Activated naive CD4-positive, alpha-beta T cell treated with anti-CD3 and anti-CD28 coated beads, Interleukin-2, amount 50 U/mL, for 16 hours (primary cell): ENCODE data around the gene RSAD1.
"Not testable (repeated sequence)": the region's sequence is repeated elsewhere in the genome, so short reads cannot be mapped to it uniquely, and the experiment has no call there.

Experiments used
- DNase-seq: peaks from one replicate; pipeline ENCODE4 v3.0.0-alpha.2; 2020

RSAD1 gene

DNA sequence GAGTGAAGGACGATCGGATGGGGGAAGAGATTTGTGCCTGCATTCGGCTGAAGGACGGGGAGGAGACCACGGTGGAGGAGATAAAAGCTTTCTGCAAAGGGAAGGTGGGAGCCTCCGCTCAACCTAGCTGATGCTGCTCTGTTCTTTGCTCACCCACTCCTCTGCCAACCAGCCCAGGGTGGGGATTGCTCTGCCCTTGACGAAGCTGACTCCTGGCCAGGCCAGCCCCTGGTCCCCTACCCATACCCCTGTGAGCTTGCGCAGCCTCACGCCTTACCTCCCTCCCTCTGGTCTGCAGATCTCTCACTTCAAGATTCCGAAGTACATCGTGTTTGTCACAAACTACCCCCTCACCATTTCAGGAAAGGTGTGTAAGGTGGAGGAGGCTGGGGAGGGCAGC, 4.8 kb upstream of the RSAD1 start:
- DNase-seq: no peak

DNA sequence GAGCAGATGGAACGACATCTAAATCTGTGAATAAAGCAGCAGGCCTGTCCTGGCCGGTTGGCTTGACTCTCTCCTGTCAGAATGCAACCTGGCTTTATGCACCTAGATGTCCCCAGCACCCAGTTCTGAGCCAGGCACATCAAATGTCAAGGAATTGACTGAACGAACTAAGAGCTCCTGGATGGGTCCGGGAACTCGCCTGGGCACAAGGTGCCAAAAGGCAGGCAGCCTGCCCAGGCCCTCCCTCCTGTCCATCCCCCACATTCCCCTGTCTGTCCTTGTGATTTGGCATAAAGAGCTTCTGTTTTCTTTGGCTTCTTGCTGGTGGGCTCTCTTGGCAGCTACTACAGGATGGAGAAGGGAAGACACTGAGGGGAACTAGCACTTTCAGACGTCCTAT, 4.1 kb upstream of the RSAD1 start:
- no peak for DNase-seq

DNA sequence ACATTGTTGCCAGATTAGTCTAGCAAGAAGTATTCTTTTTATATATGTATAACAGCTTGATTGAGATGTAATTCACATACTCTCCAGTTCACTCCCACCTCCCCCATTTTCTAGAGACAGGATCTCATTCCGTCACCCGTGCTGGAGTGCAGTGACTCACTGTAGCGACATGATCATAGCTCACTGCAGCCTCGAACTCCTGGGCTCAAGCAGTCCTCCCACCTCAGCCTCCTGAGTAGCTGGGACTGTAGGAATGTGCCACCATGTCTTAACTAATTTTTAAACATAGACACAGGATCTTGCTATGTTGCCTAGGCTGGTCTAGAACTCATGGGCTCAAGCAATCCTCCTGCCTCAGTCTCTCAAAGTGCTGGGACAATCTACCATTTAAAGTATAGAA, 3.3 kb upstream of the RSAD1 start:
- no peak for DNase-seq

DNA sequence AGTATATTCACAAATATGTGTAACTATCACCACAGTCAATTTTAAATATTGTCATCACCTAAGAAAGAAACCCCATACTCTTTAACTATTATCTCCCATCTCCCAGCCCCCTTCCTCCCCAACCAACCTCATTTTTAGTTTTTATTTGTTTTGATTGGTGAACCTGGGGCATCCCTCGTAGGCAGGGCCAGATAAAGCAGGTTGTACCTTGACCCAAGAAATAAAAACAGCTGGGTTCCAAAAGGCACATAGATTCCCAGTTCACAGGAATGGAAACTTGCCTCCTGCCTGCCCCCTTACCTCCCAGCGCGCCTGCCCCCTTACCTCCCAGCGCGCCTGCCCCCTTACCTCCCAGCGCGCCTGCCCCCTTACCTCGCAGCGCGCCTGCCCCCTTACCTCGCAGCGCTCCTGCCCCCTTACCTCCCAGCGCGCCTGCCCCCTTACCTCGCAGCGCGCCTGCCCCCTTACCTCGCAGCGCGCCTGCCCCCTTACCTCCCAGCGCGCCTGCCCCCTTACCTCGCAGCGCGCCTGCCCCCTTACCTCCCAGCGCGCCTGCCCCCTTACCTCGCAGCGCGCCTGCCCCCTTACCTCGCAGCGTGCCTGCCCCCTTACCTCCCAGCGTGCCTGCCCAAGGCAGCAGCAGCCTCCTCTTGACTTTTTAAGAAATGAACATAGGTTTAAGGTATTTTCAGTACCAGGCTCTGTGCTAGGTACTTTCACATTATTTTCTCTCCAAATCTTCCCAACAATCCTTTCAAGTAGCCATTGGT, 2.7 kb upstream of the RSAD1 start:
- not testable (repeated sequence) for DNase-seq

DNA sequence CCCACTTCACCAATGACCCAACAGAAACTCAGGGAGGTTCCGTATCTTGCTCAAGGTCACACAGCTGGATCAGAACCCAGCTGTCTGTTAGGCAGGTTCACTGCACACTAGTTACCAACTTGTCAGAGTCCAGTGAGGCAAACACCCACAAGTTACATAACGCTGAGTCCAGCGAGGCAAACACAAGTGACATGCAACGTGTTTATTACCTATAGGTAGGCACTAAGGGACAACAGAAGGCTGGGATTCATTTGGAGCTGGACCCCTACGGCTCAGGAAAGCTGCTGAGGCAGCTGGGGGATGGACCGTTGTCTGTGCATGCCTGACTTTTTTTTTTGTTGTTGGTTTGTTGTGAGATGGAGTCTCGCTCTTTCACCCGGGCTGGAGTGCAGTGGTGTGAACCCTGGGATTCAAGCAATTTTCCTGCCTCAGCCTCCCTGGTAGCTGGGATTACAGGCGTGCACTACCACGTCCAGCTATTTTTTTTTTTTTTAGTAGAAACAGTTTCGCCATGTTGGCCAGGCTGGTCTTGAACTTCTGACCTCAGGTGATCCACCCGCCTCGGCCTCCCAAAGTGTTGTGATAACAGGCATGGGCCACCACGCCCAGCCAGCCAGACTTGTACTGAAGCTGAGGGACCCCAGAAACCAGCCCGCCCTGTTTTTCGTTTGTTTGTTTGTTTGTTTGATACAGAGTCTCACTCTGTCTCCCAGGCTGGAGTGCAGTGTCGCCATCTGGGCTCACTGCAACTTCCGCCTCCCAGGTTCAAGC, 1.9 kb upstream of the RSAD1 start:
- DNase-seq: no peak

DNA sequence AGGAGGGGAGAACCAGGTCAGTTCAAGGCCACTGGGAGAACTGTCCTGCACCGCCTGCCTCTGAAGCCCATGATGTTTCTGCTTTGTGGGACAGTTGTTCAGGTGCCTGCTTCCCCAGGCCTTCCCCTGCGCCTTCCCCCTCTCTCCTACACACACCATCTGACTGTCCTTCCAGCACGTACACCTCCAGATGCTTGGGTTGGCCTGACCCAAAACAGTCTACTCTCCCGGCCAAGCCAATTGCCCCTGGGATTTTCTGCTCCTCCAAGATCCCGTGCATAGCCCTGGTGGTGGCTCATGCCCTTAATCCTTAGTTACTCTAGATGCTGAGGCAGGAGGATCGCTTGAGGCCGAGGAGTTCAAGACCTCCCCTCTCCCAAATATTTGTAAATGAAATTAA, 684 bp upstream of the RSAD1 start:
- DNase-seq: no peak

DNA sequence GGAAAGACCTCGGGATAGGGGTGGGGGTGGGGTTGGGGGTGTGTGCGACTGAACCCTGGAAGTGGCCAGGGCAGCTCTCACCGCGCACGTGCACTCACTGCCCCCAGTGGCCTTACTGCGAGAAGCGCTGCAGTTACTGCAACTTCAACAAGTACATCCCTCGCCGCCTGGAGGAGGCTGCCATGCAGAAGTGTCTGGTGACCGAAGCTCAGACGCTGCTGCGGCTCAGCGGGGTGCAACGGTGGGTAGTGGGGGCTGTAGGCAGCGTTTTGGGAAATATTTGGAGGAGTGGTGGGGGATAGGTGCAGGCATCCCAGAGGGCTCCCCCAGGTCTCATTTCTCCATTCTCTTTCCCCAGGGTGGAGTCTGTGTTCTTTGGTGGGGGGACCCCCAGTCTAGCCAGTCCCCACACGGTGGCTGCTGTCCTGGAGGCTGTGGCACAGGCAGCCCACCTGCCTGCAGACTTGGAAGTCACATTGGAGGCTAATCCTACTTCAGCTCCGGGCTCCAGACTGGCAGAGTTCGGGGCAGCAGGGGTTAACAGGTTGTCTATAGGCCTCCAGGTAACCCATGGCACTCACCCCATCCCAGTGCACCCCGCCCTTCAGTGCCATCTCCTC, 972 bp downstream of the RSAD1 start:
- peak; percentile 76 for DNase-seq

DNA sequence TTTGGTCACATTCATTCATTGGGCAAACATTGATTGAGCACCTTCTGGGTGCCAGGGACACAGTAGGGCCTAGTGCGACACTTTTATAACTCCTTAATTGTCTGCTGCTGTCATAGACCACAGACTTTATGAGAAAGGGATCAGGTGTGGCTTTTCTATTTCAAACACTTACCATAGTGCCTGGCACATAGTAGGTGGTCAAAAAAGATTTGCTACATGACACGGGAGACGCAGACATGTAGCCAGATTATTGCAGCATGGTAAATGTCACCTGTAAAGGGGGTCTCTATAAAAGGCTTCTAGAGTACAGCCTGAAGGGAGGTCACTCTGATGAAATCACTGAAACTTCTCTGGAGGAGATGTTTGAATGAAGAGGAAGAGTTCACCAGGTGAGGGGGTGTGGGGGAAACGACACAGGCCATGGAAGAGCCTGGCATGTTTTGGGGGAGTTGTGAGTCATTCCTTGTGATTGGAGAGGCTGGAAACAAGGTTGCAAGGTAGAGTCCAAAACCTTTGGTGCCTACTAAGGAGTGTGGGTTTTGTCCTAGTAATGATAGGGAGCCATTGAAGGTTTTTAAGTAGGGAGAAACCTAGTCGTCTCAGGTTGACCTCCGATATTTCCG, 1.6 kb downstream of the RSAD1 start:
- DNase-seq: no peak

DNA sequence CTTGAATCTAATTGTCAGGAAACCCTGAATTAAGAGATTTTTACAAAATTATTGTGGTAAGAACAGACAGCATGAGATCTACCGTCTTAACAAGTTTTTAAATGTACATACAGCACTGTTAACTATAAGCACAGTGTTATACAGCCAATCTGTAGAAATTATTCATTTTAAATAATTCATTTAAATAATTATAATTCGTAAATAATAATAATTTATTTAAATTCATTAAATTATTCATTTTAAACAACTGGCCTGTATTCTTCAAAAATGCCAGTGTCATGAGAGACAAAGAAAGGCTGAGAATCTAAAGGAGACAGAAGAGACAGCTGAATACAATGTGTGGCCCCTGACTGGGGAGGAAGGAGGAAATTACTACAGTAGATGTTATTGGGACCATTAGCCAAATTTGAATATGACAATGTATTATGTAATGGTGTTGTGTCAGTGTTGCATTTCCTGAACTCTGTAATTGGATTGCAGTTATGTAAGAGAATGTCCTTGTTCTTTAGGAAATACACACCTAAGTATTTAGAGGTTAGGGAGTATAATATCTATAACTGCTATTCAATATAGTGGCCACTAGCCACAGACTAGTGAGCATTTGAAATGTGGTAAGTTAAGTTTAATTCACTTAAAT, 2.3 kb downstream of the RSAD1 start:
- no peak for DNase-seq

DNA sequence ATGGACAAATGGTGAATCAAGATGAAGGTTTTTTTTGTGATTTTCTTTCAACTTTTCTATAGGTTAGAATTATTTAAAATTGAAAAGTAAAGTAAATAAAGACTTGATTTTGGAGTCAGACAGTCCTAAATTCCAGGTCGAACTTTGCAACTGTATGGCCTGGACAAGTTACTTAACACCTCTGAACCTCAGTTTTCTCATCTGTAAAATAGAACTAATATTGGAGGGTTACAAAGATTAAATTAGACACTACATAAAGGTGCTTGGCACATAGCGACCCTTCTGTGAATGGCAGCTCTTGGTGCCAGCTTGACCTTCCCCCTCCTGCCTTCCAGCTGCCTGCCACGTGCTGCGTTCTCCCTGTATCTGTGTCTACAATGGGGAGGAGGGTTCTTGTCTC, 3.0 kb downstream of the RSAD1 start:
- no peak for DNase-seq

DNA sequence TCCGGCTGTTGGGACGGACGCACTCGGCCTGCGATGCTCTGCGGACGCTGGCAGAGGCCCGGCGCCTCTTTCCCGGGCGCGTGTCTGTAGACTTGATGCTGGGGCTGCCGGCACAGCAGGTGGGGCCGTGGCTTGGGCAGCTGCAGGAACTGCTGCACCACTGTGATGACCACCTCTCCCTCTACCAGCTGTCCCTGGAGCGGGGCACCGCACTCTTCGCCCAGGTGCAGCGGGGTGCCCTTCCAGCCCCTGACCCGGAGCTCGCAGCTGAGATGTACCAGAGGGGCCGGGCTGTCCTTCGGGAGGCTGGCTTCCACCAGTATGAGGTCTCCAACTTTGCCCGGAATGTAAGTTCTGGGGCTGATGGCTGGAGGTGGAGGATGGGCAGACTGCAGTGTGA, 3.5 kb downstream of the RSAD1 start:
- DNase-seq: no peak

DNA sequence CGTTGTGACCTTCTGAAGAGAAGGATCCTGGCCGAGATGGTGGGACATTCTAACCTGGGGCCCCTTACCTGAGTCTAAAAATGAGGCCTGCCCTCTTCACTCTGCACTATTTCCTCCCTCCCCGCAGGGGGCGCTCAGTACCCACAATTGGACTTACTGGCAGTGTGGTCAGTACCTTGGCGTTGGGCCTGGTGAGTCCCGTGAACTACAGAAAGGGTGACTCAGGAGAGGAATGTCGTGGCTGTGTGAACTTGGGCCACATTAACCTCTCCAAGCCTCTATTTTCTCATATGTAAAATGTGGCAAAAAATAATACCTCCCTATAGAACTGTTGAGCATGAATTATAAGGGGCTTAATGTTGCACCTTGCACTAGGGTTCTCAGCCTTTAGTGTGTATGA, 3.9 kb downstream of the RSAD1 start:
- peak; percentile 69 for DNase-seq

DNA sequence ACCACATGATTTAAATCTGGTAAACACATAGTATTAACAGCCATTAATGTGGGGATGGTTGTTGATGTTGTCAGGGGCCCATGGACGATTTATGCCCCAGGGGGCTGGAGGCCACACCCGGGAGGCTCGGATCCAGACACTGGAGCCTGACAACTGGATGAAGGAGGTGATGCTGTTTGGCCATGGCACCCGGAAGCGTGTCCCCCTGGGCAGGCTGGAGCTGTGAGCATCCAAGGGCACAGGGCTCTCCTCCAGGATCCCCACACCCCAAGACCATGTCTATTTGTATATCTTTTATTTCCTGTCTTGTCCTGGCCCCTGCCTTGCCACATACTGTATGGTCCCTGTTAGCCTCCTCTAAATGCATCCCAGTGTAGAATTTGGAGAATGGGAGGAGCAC, 4.6 kb downstream of the RSAD1 start:
- no peak for DNase-seq

DNA sequence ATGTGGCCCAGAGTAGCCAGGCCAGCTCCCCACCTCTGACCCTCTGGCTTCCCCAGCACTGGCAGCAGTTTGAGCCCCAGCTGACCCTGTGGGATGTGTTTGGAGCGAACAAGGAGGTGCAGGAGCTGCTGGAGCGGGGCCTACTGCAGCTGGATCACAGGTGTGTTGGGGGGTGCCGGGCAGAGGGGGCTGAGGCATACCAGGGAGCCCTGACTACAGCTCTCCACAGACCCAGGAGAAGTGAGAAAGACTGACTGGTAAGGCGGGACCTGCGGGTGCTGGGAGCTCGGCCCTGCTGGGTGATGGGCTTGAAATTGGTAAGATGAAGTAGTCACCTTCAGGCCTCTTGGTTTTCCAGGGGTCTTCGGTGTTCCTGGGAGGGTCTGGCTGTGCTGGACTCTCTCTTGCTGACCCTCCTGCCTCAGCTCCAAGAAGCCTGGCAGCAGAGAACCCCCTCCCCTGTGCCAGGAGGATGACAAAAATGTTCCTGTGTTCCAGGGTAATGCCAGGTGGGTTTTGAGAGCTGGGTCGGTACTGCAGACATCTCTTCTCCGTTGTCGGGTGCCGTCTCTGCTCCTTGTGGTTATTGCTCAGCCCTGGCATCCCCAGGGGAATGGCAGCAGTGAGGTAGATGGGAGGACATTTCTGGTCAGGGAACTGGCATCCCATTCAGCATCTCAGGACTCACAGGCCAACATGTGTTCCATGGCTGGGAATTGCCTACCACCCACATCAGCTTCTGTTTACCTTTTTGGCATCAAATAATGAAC, 5.9 kb downstream of the RSAD1 start:
- no peak for DNase-seq

DNA sequence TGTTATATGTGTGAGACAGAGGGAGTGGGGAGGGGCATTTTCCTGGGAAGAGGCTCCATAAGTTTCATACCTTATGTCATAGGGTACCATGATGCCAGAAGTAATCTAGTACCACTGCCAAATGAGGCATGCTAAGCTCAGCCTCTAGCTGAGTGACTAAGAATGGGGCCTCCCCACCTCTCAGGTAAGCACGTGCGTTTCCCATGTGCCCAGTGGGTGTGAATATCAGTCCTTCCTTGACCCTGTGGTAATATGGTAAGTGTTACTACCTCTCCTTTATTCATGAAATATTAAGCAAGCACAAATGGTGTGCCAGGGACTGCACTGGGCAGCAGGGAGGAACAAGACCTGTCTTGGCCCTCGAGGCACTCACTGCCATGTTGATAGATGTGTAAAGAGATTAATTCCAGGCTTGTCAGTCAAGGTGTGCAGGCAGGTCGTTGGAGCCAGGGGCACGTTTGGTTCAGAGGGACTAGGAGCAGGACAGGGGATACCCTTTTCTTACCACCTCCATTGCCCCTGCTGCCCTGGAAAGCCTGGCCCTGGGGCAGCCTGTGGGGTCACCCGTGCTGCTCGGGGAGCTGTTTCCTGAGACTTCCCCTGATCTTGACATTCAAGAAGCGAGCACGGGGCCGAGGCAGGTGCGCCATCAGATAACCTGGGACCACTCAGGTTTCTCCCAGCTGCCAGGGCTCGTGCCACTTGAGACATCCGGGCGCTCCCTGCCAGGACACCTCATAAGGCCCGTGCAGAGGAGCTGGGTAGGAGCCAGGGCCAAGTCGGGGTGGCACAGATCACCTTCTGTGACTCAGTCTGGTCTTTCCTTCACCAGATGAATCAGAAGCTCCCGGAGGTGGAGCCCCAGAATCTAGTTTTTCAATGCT, 8.8 kb downstream of the RSAD1 start:
- DNase-seq: no peak

DNA sequence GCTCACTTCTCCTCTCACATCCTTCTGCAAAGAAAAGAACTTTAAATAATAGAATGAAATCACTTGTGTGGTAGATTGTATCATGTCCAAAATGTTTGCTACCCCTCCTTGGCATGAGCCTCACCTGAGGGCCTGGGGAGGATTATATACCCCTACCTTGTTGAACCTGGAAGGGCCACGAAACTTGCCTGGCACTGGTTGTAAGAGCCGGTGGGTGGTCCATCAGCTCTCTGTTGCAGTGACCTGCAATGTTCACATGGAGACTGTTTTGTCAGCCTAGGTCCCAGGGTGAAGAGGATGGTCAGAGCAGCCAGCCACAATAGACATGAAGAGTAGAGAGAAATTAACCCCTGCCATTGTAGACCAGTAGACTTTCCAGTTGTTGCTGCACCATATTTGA, 10.2 kb downstream of the RSAD1 start:
- no peak for DNase-seq

DNA sequence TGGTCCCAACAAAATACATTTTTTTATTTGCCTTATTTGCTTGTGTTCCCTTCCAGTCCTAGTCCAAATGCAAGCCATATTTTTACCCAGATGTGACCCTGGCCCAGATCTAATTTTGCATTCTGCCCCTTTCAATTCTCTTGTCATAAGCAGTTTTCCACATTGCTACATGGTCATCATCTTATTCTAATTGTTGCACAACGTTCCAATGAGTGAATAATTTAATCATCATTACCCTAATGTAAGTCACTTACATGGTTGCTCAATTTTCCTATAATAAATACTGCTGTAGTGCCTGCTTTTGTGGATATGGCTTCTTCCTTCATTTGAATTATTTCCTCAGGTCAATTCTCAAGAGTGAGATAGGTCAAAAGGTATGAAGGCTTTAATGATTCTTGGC, 12.8 kb downstream of the RSAD1 start:
- DNase-seq: no peak

DNA sequence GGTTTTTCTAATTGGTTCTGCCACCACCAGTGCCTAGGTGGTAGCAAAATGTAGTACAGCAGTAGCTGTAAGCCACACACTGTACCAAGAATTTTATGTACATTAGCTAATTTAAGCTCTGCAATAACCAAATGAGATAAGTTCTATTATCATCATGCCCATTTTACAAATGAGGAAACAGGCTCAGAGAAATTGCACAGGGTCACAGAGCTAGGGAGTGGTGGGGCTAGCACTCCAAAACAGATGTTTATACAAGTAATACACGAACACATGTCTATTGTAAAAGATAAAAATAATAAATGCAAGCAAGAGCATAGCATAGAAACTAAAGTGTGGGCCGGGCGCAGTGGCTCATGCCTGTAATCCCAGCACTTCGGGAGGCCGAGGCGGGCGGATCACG, 13.6 kb downstream of the RSAD1 start:
- no peak for DNase-seq

DNA sequence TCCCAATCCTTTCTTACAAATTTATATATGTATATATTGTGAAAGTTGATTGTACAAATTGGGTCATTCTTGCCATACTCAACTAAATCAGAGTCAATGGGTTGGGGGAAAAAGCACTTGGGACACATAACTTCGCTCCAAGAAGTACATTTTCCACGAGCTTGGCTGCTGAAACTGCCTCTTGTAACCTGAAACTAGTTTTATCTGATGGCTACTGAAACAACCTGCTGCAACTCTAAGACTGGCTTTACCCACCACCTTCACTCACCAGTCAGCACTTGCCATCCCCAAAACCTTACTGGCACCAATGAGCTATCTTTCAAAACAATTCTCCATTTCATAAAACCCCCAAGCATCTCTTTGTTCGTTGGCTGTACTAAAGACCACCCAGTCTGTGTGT, 15.1 kb downstream of the RSAD1 start:
- DNase-seq: no peak

DNA sequence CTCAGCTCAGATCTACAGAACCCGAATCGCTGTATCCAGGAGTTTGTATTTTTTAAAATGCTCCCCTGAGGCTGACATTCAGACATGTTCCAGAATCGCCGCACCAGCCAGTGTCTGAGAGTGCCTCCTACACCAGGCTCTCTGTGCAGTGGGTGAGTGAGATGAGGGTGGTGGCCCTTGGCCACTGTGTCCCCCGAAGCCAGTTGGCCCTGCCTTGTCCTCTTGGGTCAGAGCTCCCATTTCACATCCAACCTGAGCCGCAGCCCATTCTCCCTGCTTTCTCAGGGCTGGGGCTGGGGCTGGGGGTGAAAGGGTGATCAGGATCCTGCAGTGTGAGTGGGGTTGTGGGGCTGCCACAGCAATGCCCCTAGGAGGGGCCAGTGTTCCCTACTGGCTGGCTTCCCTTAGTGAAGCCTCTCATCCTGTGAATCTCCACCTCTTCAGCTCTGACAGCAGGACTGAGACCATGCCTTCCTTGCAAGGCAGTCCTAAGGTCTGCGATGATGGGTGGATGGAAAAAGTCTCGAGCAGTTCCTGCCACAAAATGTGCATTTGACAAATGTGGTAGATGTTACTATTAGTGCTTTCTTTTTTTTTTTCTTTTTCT, 16.7 kb downstream of the RSAD1 start:
- no peak for DNase-seq

DNA sequence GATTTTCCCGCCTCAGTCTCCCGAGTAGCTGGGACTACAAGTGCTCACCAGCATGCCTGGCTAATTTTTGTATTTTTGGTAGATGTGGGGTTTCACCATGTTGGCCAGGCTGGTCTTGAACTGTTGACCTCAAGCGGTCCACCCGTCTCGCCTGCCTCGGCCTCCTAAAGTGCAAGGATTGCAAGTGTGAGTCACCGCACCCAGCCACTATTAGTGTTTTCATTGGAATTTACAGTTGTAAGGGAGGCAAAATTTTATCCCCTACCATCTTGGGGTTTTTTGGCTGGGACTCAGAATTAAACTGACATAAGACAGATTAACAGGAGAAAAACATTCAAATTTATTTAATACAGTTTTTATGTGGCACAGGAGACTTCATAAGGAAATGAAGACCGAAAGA, 17.3 kb downstream of the RSAD1 start:
- no peak for DNase-seq
